Neutrophil (primary cell): ENCODE data around the gene UST.
"Not testable (repeated sequence)": the region's sequence is repeated elsewhere in the genome, so short reads cannot be mapped to it uniquely, and the experiment has no call there.

Source experiments
- H3K27ac ChIP-seq: fragments of 200-600 bp; sonication (generic); 2 replicates; pipeline ENCODE4 v1.5.1; 2016; ENCODE audit warnings: mild to moderate bottlenecking, moderate library complexity
- H3K27me3 ChIP-seq: fragments of 200-600 bp; sonication (generic); 2 replicates; pipeline ENCODE4 v1.6.0; 2016; ENCODE audit warnings: mild to moderate bottlenecking
- H3K36me3 ChIP-seq: fragments of 200-600 bp; sonication (generic); 2 replicates; pipeline ENCODE4 v1.5.1; 2017
- H3K4me1 ChIP-seq, 2 experiments: fragments of 200-600 bp in 1 of 2; sonication (generic) in 1 of 2; 1 replicate in 1 of 2; 2 replicates in 1 of 2; pipeline versions ENCODE4 v1.5.1 to v1.6.1; 2013 to 2016; ENCODE audit warnings: low read depth in 1 of 2, low read length in 1 of 2, mild to moderate bottlenecking in 1 of 2, moderate library complexity in 1 of 2; ENCODE audit not compliant: control insufficient read depth in 1 of 2, insufficient read depth in 1 of 2
- H3K4me3 ChIP-seq, 2 experiments: fragments of 200-600 bp in 1 of 2; sonication (generic) in 1 of 2; 1 replicate in 1 of 2; 2 replicates in 1 of 2; pipeline ENCODE4 v1.5.1; 2013 to 2016; ENCODE audit warnings: low read depth in 1 of 2, low read length in 1 of 2, mild to moderate bottlenecking in 1 of 2, moderate library complexity in 1 of 2
- H3K9me3 ChIP-seq: fragments of 200-600 bp; sonication (generic); 2 replicates; pipeline ENCODE4 v1.5.1; 2016
- CTCF ChIP-seq: fragments of 200-600 bp; sonication (generic); IDR thresholded peaks from 2 replicates; pipeline ENCODE4 v1.5.1; 2016; ENCODE audit warnings: antibody characterized with exemption

Gene UST

GRCh38 chr6:148857798-148858390 is 111.1 kb downstream of the UST start:
- Histone ChIP-seq H3K36me3 (no peaks in the 10 kb centered on the region), H3K27ac (no peak overlapping the region), H3K27me3 (no peaks in the 10 kb centered on the region), H3K4me3 (no peak overlapping the region), H3K4me1 (peaks cover 0 to 3% of the 10 kb centered on the region in 2 experiments), H3K9me3 (no peaks in the 10 kb centered on the region)
- TF ChIP-seq CTCF: no peak

DNA sequence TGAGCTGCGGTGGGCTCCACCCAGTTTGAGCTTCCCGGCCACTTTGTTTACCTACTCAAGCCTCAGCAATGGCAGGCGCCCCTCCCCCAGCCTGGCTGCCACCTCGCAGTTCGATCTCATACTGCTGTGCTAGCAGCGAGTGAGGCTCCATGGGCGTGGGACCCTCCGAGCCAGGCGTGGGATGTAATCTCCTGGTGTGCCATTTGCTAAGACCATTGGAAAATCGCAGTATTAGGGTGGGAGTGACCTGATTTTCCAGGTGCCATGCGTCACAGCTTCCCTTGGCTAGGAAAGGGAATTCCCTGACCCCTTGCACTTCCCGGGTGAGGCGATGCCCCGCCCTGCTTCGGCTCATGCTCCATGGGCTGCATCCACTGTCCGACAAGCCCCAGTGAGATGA is 117.3 kb downstream of the UST start:
- not testable (repeated sequence) for H3K27ac ChIP-seq, H3K4me3 ChIP-seq, H3K9me3 ChIP-seq, H3K4me1 ChIP-seq, H3K36me3 ChIP-seq, H3K27me3 ChIP-seq

DNA sequence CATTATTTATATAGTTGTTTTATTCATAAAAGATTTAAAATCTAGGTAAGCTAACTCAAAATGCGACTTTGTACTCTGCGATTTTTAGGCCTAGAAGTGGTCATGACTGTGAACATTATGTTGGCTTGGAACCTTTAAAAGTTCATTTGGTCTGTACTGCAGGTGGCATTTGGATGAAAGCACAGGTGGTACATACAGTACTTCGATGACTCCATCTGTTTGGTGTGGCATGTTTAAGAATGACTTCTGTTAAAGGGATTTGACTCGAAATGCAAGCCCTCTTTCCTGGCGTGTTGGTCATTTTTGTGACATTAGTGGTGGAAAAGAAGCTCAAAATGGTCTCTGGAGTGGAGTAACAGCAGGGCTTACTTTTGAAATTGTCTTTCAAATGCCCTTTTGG is 118.1 kb downstream of the UST start:
- no peak overlapping the region for H3K4me3 ChIP-seq
- H3K9me3 ChIP-seq: no peaks in the 10 kb centered on the region
- no peak for TF ChIP-seq CTCF
- H3K4me1 ChIP-seq: no peaks in the 10 kb centered on the region
- H3K36me3 ChIP-seq: no peaks in the 10 kb centered on the region
- H3K27ac ChIP-seq: no peak overlapping the region
- no peaks in the 10 kb centered on the region for H3K27me3 ChIP-seq

DNA sequence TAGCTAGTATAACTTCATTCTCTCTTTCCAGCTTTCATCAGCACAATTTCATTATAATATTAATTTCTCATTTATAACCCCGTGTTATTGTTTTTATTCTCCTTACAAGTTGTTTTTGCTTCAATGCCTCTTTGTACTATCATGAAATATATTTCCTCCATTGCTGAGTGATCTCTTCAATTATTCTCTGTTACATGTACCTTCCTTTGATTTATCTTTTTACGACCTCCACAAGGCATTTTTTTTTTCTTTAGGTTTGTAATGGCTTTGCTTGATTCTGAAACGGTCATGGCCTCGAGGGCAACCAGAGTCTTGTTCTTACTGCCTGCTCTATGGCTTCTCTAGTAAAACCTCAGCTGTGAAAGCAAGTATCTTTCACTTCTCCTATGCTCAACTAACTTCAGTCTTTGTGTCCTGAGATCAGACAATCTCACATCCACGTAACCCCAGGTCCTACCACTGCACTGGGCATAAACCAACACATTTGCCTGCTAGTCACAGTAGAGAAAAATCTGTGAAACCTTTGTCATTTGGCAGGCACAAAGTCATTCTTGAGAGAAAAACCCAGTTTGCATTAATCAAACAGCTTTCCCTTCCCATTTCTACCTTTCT is 119.9 kb downstream of the UST start:
- Histone ChIP-seq H3K4me1 (no peaks in the 10 kb centered on the region), H3K36me3 (no peaks in the 10 kb centered on the region), H3K4me3 (no peak overlapping the region), H3K27me3 (no peaks in the 10 kb centered on the region), H3K27ac (no peak overlapping the region), H3K9me3 (no peaks in the 10 kb centered on the region)
- TF ChIP-seq CTCF: no peak

GRCh38 chr6:148867862-148868261 is 121.0 kb downstream of the UST start:
- TF ChIP-seq CTCF: no peak
- Histone ChIP-seq H3K4me3 (no peak overlapping the region), H3K27ac (no peak overlapping the region), H3K9me3 (no peaks in the 10 kb centered on the region), H3K4me1 (no peaks in the 10 kb centered on the region), H3K36me3 (no peaks in the 10 kb centered on the region), H3K27me3 (no peaks in the 10 kb centered on the region)

GRCh38 chr6:148868314-148868713 is 121.5 kb downstream of the UST start:
- H3K4me3 ChIP-seq: no peak overlapping the region
- no peaks in the 10 kb centered on the region for H3K36me3 ChIP-seq
- H3K27ac ChIP-seq: no peak overlapping the region
- TF ChIP-seq CTCF: no peak
- no peaks in the 10 kb centered on the region for H3K9me3 ChIP-seq
- no peaks in the 10 kb centered on the region for H3K4me1 ChIP-seq
- no peaks in the 10 kb centered on the region for H3K27me3 ChIP-seq
